ENCODE measurements around the gene PIAS1.

DNA sequence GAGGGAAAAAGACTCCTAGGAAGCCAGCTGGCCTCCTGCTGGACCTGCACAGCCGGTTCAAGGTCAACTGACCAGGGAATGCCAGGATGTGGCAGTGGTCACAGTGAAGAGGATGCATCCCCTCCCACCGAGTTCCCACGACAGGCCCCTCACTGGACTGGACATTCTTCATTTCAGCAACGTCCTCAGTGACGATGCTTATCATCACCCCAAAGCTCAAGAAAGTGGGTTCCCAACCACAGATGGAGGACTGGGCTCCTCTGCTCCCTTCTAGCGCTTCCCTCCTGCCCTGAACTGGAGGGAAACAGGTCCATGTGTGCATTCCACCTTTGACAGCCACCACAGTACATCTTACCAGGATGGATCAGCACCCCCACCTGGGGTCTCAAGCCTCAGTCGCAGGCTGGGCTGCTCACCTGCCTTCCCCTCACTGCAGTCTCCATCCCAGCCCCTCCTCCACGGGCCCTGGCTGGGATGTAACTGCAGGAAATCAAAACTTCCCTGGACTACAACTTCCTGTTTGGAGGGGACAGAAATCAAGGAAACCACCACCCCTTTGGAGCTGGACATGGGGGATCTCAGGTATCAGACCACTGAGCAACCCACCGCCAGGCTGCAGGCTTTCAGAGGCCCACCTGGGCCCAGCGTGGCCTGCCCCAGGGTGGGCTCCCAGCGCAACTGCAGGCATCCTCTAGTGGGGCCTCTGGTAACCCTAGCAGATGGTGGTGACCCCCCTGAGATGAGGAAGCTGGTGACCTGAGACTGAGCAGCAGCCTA is 143.7 kb downstream of the PIAS1 start:
- TF ChIP-seq, protein P1, sequence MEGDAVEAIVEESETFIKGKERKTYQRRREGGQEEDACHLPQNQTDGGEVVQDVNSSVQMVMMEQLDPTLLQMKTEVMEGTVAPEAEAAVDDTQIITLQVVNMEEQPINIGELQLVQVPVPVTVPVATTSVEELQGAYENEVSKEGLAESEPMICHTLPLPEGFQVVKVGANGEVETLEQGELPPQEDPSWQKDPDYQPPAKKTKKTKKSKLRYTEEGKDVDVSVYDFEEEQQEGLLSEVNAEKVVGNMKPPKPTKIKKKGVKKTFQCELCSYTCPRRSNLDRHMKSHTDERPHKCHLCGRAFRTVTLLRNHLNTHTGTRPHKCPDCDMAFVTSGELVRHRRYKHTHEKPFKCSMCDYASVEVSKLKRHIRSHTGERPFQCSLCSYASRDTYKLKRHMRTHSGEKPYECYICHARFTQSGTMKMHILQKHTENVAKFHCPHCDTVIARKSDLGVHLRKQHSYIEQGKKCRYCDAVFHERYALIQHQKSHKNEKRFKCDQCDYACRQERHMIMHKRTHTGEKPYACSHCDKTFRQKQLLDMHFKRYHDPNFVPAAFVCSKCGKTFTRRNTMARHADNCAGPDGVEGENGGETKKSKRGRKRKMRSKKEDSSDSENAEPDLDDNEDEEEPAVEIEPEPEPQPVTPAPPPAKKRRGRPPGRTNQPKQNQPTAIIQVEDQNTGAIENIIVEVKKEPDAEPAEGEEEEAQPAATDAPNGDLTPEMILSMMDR (IDR thresholded peaks at IDR 0.05): no peak
- TF ChIP-seq SMAD3 (CRISPR knock-in tag; IDR thresholded peaks at IDR 0.05; ENCODE audit: borderline replicate concordance) (no peak), CREB1 (CRISPR knock-in tag; IDR thresholded peaks at IDR 0.05) (no peak)

Measured in WTC11 (cell line).